NOMO-1 treated with dmso at 0.1 percent for 144 hours (cell line): Measurements from ENCODE around the gene GRIN2D.
A peak's percentile ranks its signal among the peaks of the same experiment; 100 is the strongest.

ENCODE experiments used
- DNase-seq: peaks from one replicate; lab custom pipeline; 2025; ENCODE audit not compliant: unreplicated experiment; lab: John Stamatoyannopoulos, UW

GRIN2D gene

GRCh38 chr19:48397263-48398101 is 4.0 kb downstream of the GRIN2D start:
- no peak for DNase-seq

GRCh38 chr19:48398102-48398374 is 4.6 kb downstream of the GRIN2D start:
- no peak for DNase-seq

GRCh38 chr19:48398375-48399235 is 5.1 kb downstream of the GRIN2D start:
- peak; percentile 92 for DNase-seq

GRCh38 chr19:48400018-48400742 is 6.7 kb downstream of the GRIN2D start:
- DNase-seq: no peak

- no peak for DNase-seq
Measured at GRCh38 chr19:48401287-48401686, 7.8 kb downstream of the GRIN2D start.

GRCh38 chr19:48403606-48404005 is 10.1 kb downstream of the GRIN2D start:
- DNase-seq: no peak

GRCh38 chr19:48405010-48405659 is 11.7 kb downstream of the GRIN2D start:
- no peak for DNase-seq

- DNase-seq: no peak
Measured at GRCh38 chr19:48405850-48406249, 12.4 kb downstream of the GRIN2D start.

- DNase-seq: no peak
Measured at GRCh38 chr19:48413879-48414587, 20.6 kb downstream of the GRIN2D start.

- DNase-seq: peak; percentile 28
Measured at GRCh38 chr19:48415395-48415794, 21.9 kb downstream of the GRIN2D start.

GRCh38 chr19:48415806-48416221 is 22.3 kb downstream of the GRIN2D start:
- no peak for DNase-seq

- DNase-seq: no peak
Measured at GRCh38 chr19:48417421-48417820, 24.0 kb downstream of the GRIN2D start.

GRCh38 chr19:48418317-48419064 is 25.0 kb downstream of the GRIN2D start:
- DNase-seq: no peak

GRCh38 chr19:48419158-48419920 is 25.9 kb downstream of the GRIN2D start:
- no peak for DNase-seq

- DNase-seq: no peak
Measured at GRCh38 chr19:48421548-48421947, 28.1 kb downstream of the GRIN2D start.

- no peak for DNase-seq
Measured at GRCh38 chr19:48424694-48425219, 31.3 kb downstream of the GRIN2D start.

- no peak for DNase-seq
Measured at GRCh38 chr19:48428670-48429069, 35.2 kb downstream of the GRIN2D start.

GRCh38 chr19:48433337-48433736 is 39.9 kb downstream of the GRIN2D start:
- no peak for DNase-seq

GRCh38 chr19:48436586-48436985 is 43.1 kb downstream of the GRIN2D start:
- no peak for DNase-seq
